ENCODE measurements around the gene SV2B. TPM values are rescaled to one million over a fixed set of nuclear protein-coding genes. Genes with fewer than 3 reads are reported as not detected.

The SV2B gene
- total RNA-seq, 2 experiments from 2014 or later: not detected

GRCh38 chr15:91200101-91200754, 100.2 kb downstream of the SV2B start:
- DNase-seq: no peak
- H3K4me1 Mint-ChIP-seq (ENCODE audit: low read depth): no peaks in the 10 kb centered on the region
- H3K27me3 ChIP-seq (ENCODE audit: control insufficient read depth in 1 of 2, insufficient read depth in 2 of 2, low read length in 2 of 2): no peaks in the 10 kb centered on the region
- ATAC-seq (ENCODE audit: poor library complexity): no peak
- CTCF ChIA-PET: no interaction called here
- no peaks in the 10 kb centered on the region for H3K9me3 Mint-ChIP-seq
- no peak overlapping the region for H3K27ac ChIP-seq (ENCODE audit: low read depth in 1 of 2, low read length in 2 of 2)
- no peak overlapping the region for H3K27ac Mint-ChIP-seq
- H3K36me3 ChIP-seq (ENCODE audit: insufficient read depth, low read length): no peaks in the 10 kb centered on the region
- H3K4me3 Mint-ChIP-seq: no peak overlapping the region
- POLR2A ChIA-PET: no interaction called here
- H3K4me3 ChIP-seq (ENCODE audit: low read length): no peak overlapping the region
- intact Hi-C loops (cut with DNase I, micrococcal nuclease): no loop called here
- no peaks in the 10 kb centered on the region for H3K9me3 ChIP-seq (ENCODE audit: control insufficient read depth in 1 of 2, insufficient read depth in 1 of 2, low read length in 2 of 2)
- no peaks in the 10 kb centered on the region for H3K36me3 Mint-ChIP-seq (ENCODE audit: low read depth)
- H3K4me1 ChIP-seq (ENCODE audit: insufficient read depth, low read length): no peaks in the 10 kb centered on the region
- peaks cover 4% of the 10 kb centered on the region for H3K27me3 Mint-ChIP-seq
- no peak for TF ChIP-seq CTCF (IDR thresholded peaks at IDR 0.05)

- intact Hi-C loops (cut with DNase I, micrococcal nuclease): no loop called here
- Histone ChIP-seq H3K27me3 (ENCODE audit: control insufficient read depth in 1 of 2, insufficient read depth in 2 of 2, low read length in 2 of 2) (no peaks in the 10 kb centered on the region), H3K27ac (ENCODE audit: low read depth in 1 of 2, low read length in 2 of 2) (no peak overlapping the region), H3K9me3 (ENCODE audit: control insufficient read depth in 1 of 2, insufficient read depth in 1 of 2, low read length in 2 of 2) (no peaks in the 10 kb centered on the region), H3K4me1 (ENCODE audit: insufficient read depth, low read length) (no peaks in the 10 kb centered on the region), H3K4me3 (ENCODE audit: low read length) (no peak overlapping the region), H3K36me3 (ENCODE audit: insufficient read depth, low read length) (no peaks in the 10 kb centered on the region)
- H3K4me1 Mint-ChIP-seq (ENCODE audit: low read depth): no peaks in the 10 kb centered on the region
- ChIA-PET POLR2A (no interaction called here), CTCF (no interaction called here)
- no peaks in the 10 kb centered on the region for H3K36me3 Mint-ChIP-seq (ENCODE audit: low read depth)
- DNase-seq (no peak), ATAC-seq (ENCODE audit: poor library complexity) (no peak)
- H3K27ac Mint-ChIP-seq: no peak overlapping the region
- TF ChIP-seq CTCF (IDR thresholded peaks at IDR 0.05): no peak
- no peak overlapping the region for H3K4me3 Mint-ChIP-seq
- no peaks in the 10 kb centered on the region for H3K9me3 Mint-ChIP-seq
- peaks cover 10% of the 10 kb centered on the region for H3K27me3 Mint-ChIP-seq
Measured at GRCh38 chr15:91202510-91203102, 102.5 kb downstream of the SV2B start.

- peaks cover 16% of the 10 kb centered on the region for H3K27me3 Mint-ChIP-seq
Measured at GRCh38 chr15:91203619-91204203, 103.7 kb downstream of the SV2B start.

More at GRCh38 chr15:91203619-91204203, 103.7 kb downstream of the SV2B start:
- Mint-ChIP-seq H3K36me3 (ENCODE audit: low read depth) (no peaks in the 10 kb centered on the region), H3K9me3 (no peaks in the 10 kb centered on the region), H3K27ac (no peak overlapping the region), H3K4me3 (no peak overlapping the region), H3K4me1 (ENCODE audit: low read depth) (no peaks in the 10 kb centered on the region)
- no peak overlapping the region for H3K4me3 ChIP-seq (ENCODE audit: low read length)
- DNase-seq (no peak), ATAC-seq (ENCODE audit: poor library complexity) (no peak)
- H3K4me1 ChIP-seq (ENCODE audit: insufficient read depth, low read length): no peaks in the 10 kb centered on the region
- no peaks in the 10 kb centered on the region for H3K27me3 ChIP-seq (ENCODE audit: control insufficient read depth in 1 of 2, insufficient read depth in 2 of 2, low read length in 2 of 2)
- no peak overlapping the region for H3K27ac ChIP-seq (ENCODE audit: low read depth in 1 of 2, low read length in 2 of 2)
- no peak for TF ChIP-seq CTCF (IDR thresholded peaks at IDR 0.05)
- CTCF ChIA-PET: no interaction called here
- POLR2A ChIA-PET: no interaction called here
- intact Hi-C loops (cut with DNase I, micrococcal nuclease): no loop called here
- no peaks in the 10 kb centered on the region for H3K36me3 ChIP-seq (ENCODE audit: insufficient read depth, low read length)
- no peaks in the 10 kb centered on the region for H3K9me3 ChIP-seq (ENCODE audit: control insufficient read depth in 1 of 2, insufficient read depth in 1 of 2, low read length in 2 of 2)

Measured in CD4-positive, alpha-beta T cell (primary cell).